WTC11 (cell line): ENCODE measurements around the gene CTDNEP1. TPM values are rescaled to one million over a fixed set of nuclear protein-coding genes. Genes with fewer than 3 reads are reported as not detected.

ENCODE experiments used
- ATAC-seq: fragments of 200-7000 bp; cut with Tn5 transposase; 2 replicates; pipeline ENCODE4 v1.10.0; 2021; ENCODE audit warnings: mild to moderate bottlenecking, moderate library complexity
- CTCF ChIA-PET: fragments of 300-600 bp; sonication (Branson Sonifier 250); formaldehyde crosslinking; loops from one replicate; lab custom pipeline; 2021; ENCODE audit warnings: antibody characterized with exemption; lab: Charles Lee
- POLR2A ChIA-PET: fragments of 350-600 bp; sonication (Branson Sonifier 250); formaldehyde crosslinking; loops from one replicate; lab custom pipeline; 2021; ENCODE audit warnings: antibody characterized with exemption; lab: Charles Lee
- DNase-seq: peaks from one replicate; pipeline ENCODE4 v3.0.0; 2021; ENCODE audit warnings: low spot score
- H3K27ac Mint-ChIP-seq: 2 replicates; pipeline ENCODE4 v1.8.0; 2021; ENCODE audit warnings: mixed read lengths
- H3K27me3 Mint-ChIP-seq: 2 replicates; pipeline ENCODE4 v1.8.0; 2021; ENCODE audit warnings: low read depth, mild to moderate bottlenecking, moderate library complexity, mixed read lengths
- H3K36me3 Mint-ChIP-seq: 2 replicates; pipeline ENCODE4 v1.8.0; 2021; ENCODE audit warnings: mixed read lengths
- H3K4me1 Mint-ChIP-seq: 2 replicates; pipeline ENCODE4 v1.8.0; 2022; ENCODE audit warnings: mixed read lengths
- H3K4me3 Mint-ChIP-seq: 2 replicates; pipeline ENCODE4 v1.8.0; 2021; ENCODE audit warnings: mild to moderate bottlenecking, moderate library complexity, mixed read lengths
- H3K9me3 Mint-ChIP-seq: 2 replicates; pipeline ENCODE4 v1.8.0; 2021; ENCODE audit warnings: mixed read lengths
- AR ChIP-seq: fragments of 250-450 bp; sonication (Bioruptor Pico); IDR thresholded peaks from 2 replicates; pipeline ENCODE4 v1.9.0; 2021; ENCODE audit warnings: mild to moderate bottlenecking
- ATF1 ChIP-seq: sonication (generic); formaldehyde crosslinking; IDR thresholded peaks from 2 replicates; pipeline ENCODE4 v1.8.1; 2023; ENCODE audit warnings: mild to moderate bottlenecking, moderate library complexity, missing genetic modification reagents
- CTCF ChIP-seq: fragments of 200-600 bp; IDR thresholded peaks from 2 replicates; pipeline ENCODE4 v1.8.0; 2022; ENCODE audit warnings: antibody characterized with exemption
- ELF4 ChIP-seq: sonication (generic); formaldehyde crosslinking; IDR thresholded peaks from 2 replicates; pipeline ENCODE4 v1.8.1; 2022; ENCODE audit warnings: low read depth, mild to moderate bottlenecking, moderate library complexity, missing genetic modification reagents
- ESRRA ChIP-seq: sonication (generic); formaldehyde crosslinking; IDR thresholded peaks from 2 replicates; pipeline ENCODE4 v1.8.1; 2022; ENCODE audit warnings: mild to moderate bottlenecking, missing genetic modification reagents, borderline replicate concordance
- GABPB1 ChIP-seq: sonication (generic); formaldehyde crosslinking; IDR thresholded peaks from 2 replicates; pipeline ENCODE4 v1.8.1; 2023; ENCODE audit warnings: mild to moderate bottlenecking, missing genetic modification reagents
- HMGXB4 ChIP-seq: sonication (generic); formaldehyde crosslinking; IDR thresholded peaks from 2 replicates; pipeline ENCODE4 v1.8.1; 2023; ENCODE audit warnings: mild to moderate bottlenecking, moderate library complexity, missing genetic modification reagents
- JAZF1 ChIP-seq: fragments of 250-450 bp; sonication (Bioruptor Pico); IDR thresholded peaks from 2 replicates; pipeline ENCODE4 v1.9.0; 2021; ENCODE audit warnings: moderate library complexity, mild to moderate bottlenecking, inconsistent platforms
- JUN ChIP-seq: sonication (generic); formaldehyde crosslinking; IDR thresholded peaks from 2 replicates; pipeline ENCODE4 v1.8.0; 2023; ENCODE audit warnings: mild to moderate bottlenecking, missing genetic modification reagents
- MYBL2 ChIP-seq: sonication (generic); formaldehyde crosslinking; IDR thresholded peaks from 2 replicates; pipeline ENCODE4 v1.8.1; 2023; ENCODE audit warnings: mild to moderate bottlenecking, moderate library complexity, missing genetic modification reagents
- PREB ChIP-seq: sonication (generic); formaldehyde crosslinking; IDR thresholded peaks from 2 replicates; pipeline ENCODE4 v1.8.1; 2022; ENCODE audit warnings: mild to moderate bottlenecking, missing genetic modification reagents, moderate library complexity, borderline replicate concordance
- ZMAT4 ChIP-seq: fragments of 250-450 bp; sonication (Bioruptor Pico); IDR thresholded peaks from 2 replicates; pipeline ENCODE4 v1.9.0; 2021; ENCODE audit warnings: mild to moderate bottlenecking
- ZNF138 ChIP-seq: sonication (generic); formaldehyde crosslinking; conservative IDR thresholded peaks from 2 replicates; pipeline ENCODE4 v1.8.1; 2022; ENCODE audit warnings: mild to moderate bottlenecking, moderate library complexity, missing genetic modification reagents
- ZNF232 ChIP-seq: sonication (generic); formaldehyde crosslinking; IDR thresholded peaks from 2 replicates; pipeline ENCODE4 v1.8.0; 2022; ENCODE audit warnings: mild to moderate bottlenecking, missing genetic modification reagents
- ZNF263 ChIP-seq: sonication (generic); formaldehyde crosslinking; IDR thresholded peaks from 2 replicates; pipeline ENCODE4 v1.8.1; 2022; ENCODE audit warnings: low read depth, mild to moderate bottlenecking, moderate library complexity, missing genetic modification reagents
- ZNF281 ChIP-seq: sonication (generic); formaldehyde crosslinking; IDR thresholded peaks from 2 replicates; pipeline ENCODE4 v1.8.0; 2023; ENCODE audit warnings: mild to moderate bottlenecking, missing genetic modification reagents
- ZNF396 ChIP-seq: fragments of 250-450 bp; sonication (Bioruptor Pico); IDR thresholded peaks from 2 replicates; pipeline ENCODE4 v1.8.0; 2021; ENCODE audit warnings: mild to moderate bottlenecking, moderate library complexity, borderline replicate concordance
- ZNF532 ChIP-seq: fragments of 250-450 bp; sonication (Bioruptor Pico); IDR thresholded peaks from 2 replicates; pipeline ENCODE4 v1.9.0; 2021; ENCODE audit warnings: mild to moderate bottlenecking, borderline replicate concordance
- total RNA-seq: library from RNA; stranded (reverse); gene quantifications from 3 replicates; pipeline ENCODE4 v1.2.3, GENCODE V29; 2021

CTDNEP1 gene
- total RNA-seq, 1 experiment from 2014 or later: 127 TPM

- ATAC-seq (no peak), DNase-seq (no peak)
- Mint-ChIP-seq H3K27ac (peak overlapping the region; percentile 67; the same call in 1 of the 2 replicates), H3K4me1 (peaks cover 49% of the 10 kb centered on the region), H3K36me3 (peaks cover 11% of the 10 kb centered on the region)
- POLR2A ChIA-PET: interaction anchor here (0.6 to 2.1 kb wide), 12 partner anchors 9 to 184 kb away, joined by 3 to 9 read pairs (median 4); partner anchors contain the start of genes DVL2, GABARAP and SLC16A13
- TF ChIP-seq ZNF138 (CRISPR knock-in tag): no peak
- TF ChIP-seq, all 79 proteins: peak for 0
- CTCF ChIA-PET: interaction anchor here (0.7 to 4.8 kb wide), 11 partner anchors 11 to 341 kb away, joined by 3 to 36 read pairs (median 16); partner anchors contain the start of genes DVL2, GABARAP, PHF23 and SLC2A4
- no peaks in the 10 kb centered on the region for H3K9me3 Mint-ChIP-seq
- H3K4me3 Mint-ChIP-seq: peak overlapping the region; percentile 89
- peaks cover 4% of the 10 kb centered on the region; the same call in 1 of the 2 replicates for H3K27me3 Mint-ChIP-seq
These were observed 32.2 kb downstream of the CTDNEP1 start for GRCh38 chr17:7219229-7219811.

GRCh38 chr17:7218758-7219157 lies 32.8 kb downstream of the CTDNEP1 start:
- CTCF ChIA-PET: interaction anchor here (4.0 to 4.8 kb wide), 2 partner anchors 10 to 173 kb away, joined by 16 to 24 read pairs; no protein-coding TSS in a partner anchor
- Mint-ChIP-seq H3K4me3 (peak overlapping the region; percentile 89), H3K4me1 (peaks cover 49% of the 10 kb centered on the region), H3K27ac (peak overlapping the region; percentile 84; the same call in 1 of the 2 replicates), H3K27me3 (peaks cover 4% of the 10 kb centered on the region; the same call in 1 of the 2 replicates), H3K36me3 (peaks cover 6% of the 10 kb centered on the region), H3K9me3 (no peaks in the 10 kb centered on the region)
- no peak for ATAC-seq
- DNase-seq: no peak
- POLR2A ChIA-PET: interaction anchor here (0.9 to 1.4 kb wide), 2 partner anchors 23 to 24 kb away, joined by 3 to 6 read pairs; partner anchors contain the start of gene GABARAP
- TF ChIP-seq CTCF: no peak
- no peak for TF ChIP-seq ZNF263 (CRISPR knock-in tag)
- no peak for TF ChIP-seq ATF1 (CRISPR knock-in tag)
- no peak for TF ChIP-seq AR (CRISPR knock-in tag)
- TF ChIP-seq ZNF532 (CRISPR knock-in tag): no peak
- no peak for TF ChIP-seq PREB
- TF ChIP-seq ESRRA (CRISPR knock-in tag): no peak
- no peak for TF ChIP-seq ELF4 (CRISPR knock-in tag)
- no peak for TF ChIP-seq ZNF396
- TF ChIP-seq ZMAT4 (CRISPR knock-in tag): no peak
- no peak for TF ChIP-seq JUN (CRISPR knock-in tag)
- TF ChIP-seq HMGXB4 (CRISPR knock-in tag): no peak
- TF ChIP-seq MYBL2 (CRISPR knock-in tag): no peak
- no peak for TF ChIP-seq GABPB1 (CRISPR knock-in tag)
- TF ChIP-seq ZNF232 (CRISPR knock-in tag): no peak
- no peak for TF ChIP-seq JAZF1
- no peak for TF ChIP-seq ZNF281 (CRISPR knock-in tag)
